H1 (cell line): ENCODE results near the gene KAT8. TPM values are rescaled to one million over a fixed set of nuclear protein-coding genes. Genes with fewer than 3 reads are reported as not detected.

Experiments
- CTCF ChIA-PET: fragments of 300-600 bp; sonication (Branson Sonifier 250); formaldehyde crosslinking; loops from one replicate; lab custom pipeline; 2021; ENCODE audit not compliant: partially characterized antibody; lab: Charles Lee
- POLR2A ChIA-PET: fragments of 300-600 bp; sonication (Branson Sonifier 250); formaldehyde crosslinking; loops from one replicate; lab custom pipeline; 2021; ENCODE audit warnings: inconsistent platforms; ENCODE audit not compliant: partially characterized antibody; lab: Charles Lee
- DNase-seq, 2 experiments: peaks; one replicate each; pipeline versions ENCODE4 v3.0.0 to v3.0.0-alpha.2; 2010 to 2022; ENCODE audit warnings: low spot score in 2 of 2, low read depth in 1 of 2, mixed read lengths in 1 of 2
- FAIRE-seq: peaks from 2 replicates; lab custom pipeline; 2011; peaks lifted over from hg19 to GRCh38; lab: Jason Lieb, UNC
- H2AFZ ChIP-seq: 2 replicates; pipeline ENCODE4 v1.8.1; 2012; ENCODE audit warnings: low read length, inconsistent platforms
- H2AK5ac ChIP-seq: 2 replicates; pipeline ENCODE4 v1.6.1; 2013; ENCODE audit warnings: low read depth, low read length
- H2BK120ac ChIP-seq: replicated peaks from 2 replicates; pipeline ENCODE3; 2013; ENCODE audit warnings: low read depth, low read length, inconsistent platforms
- H2BK12ac ChIP-seq: 2 replicates; pipeline ENCODE4 v1.6.1; 2013; ENCODE audit warnings: low read depth, low read length
- H2BK15ac ChIP-seq: 2 replicates; pipeline ENCODE4 v1.6.1; 2013; ENCODE audit warnings: low read length
- H2BK20ac ChIP-seq: 2 replicates; pipeline ENCODE4 v1.6.1; 2013; ENCODE audit warnings: low read length
- H2BK5ac ChIP-seq: 2 replicates; pipeline ENCODE4 v1.6.1; 2013; ENCODE audit warnings: low read depth, low read length
- H3K14ac ChIP-seq: 2 replicates; pipeline ENCODE4 v1.6.1; 2013; ENCODE audit warnings: inconsistent platforms; ENCODE audit not compliant: insufficient read length
- H3K18ac ChIP-seq: 2 replicates; pipeline ENCODE4 v1.6.1; 2013; ENCODE audit warnings: low read length; ENCODE audit errors: extremely low read depth
- H3K23ac ChIP-seq: 2 replicates; pipeline ENCODE4 v1.6.1; 2013; ENCODE audit warnings: inconsistent platforms; ENCODE audit not compliant: insufficient read length
- H3K23me2 ChIP-seq: 2 replicates; pipeline ENCODE4 v1.6.1; 2013; ENCODE audit warnings: low read depth, low read length
- H3K27ac ChIP-seq: 2 replicates; pipeline ENCODE4 v1.6.1; 2011; ENCODE audit warnings: low read depth, low read length, inconsistent platforms
- H3K27me3 ChIP-seq, 4 experiments: replicated peaks in 1 of 4; 1 replicate in 1 of 4; 2 replicates in 3 of 4; pipeline versions ENCODE4 v1.6.1 to v1.8.1; 2011 to 2013; ENCODE audit warnings: low read length in 3 of 4, mild to moderate bottlenecking in 3 of 4, inconsistent platforms in 2 of 4, mixed read lengths in 2 of 4, moderate library complexity in 1 of 4; ENCODE audit not compliant: control insufficient read depth in 3 of 4, insufficient read depth in 3 of 4; ENCODE audit errors: extremely low read depth in 1 of 4
- H3K36me3 ChIP-seq, 4 experiments: 2 replicates each; pipeline versions ENCODE4 v1.6.1 to v1.8.1; 2011 to 2013; ENCODE audit warnings: mild to moderate bottlenecking in 4 of 4, low read length in 3 of 4, moderate library complexity in 2 of 4, control low read depth in 1 of 4, inconsistent platforms in 1 of 4; ENCODE audit not compliant: insufficient read depth in 4 of 4, control insufficient read depth in 2 of 4
- H3K4ac ChIP-seq: replicated peaks from 2 replicates; pipeline ENCODE3; 2013; ENCODE audit warnings: low read length, low read depth, mixed read lengths, inconsistent platforms; ENCODE audit not compliant: insufficient read length
- H3K4me1 ChIP-seq, 4 experiments: replicated peaks in 1 of 4; 1 replicate in 1 of 4; 2 replicates in 3 of 4; pipeline versions ENCODE4 v1.6.1 to v1.8.1; 2011 to 2013; ENCODE audit warnings: low read length in 3 of 4, inconsistent platforms in 2 of 4, mixed read lengths in 1 of 4; ENCODE audit not compliant: insufficient read depth in 4 of 4, control insufficient read depth in 3 of 4
- H3K4me2 ChIP-seq, 2 experiments: 2 replicates each; pipeline versions ENCODE4 v1.6.1 to v1.8.1; 2011 to 2013; ENCODE audit warnings: low read depth in 2 of 2, low read length in 2 of 2, control low read depth in 1 of 2, inconsistent platforms in 1 of 2, mild to moderate bottlenecking in 1 of 2; ENCODE audit not compliant: insufficient read depth in 1 of 2
- H3K4me3 ChIP-seq, 4 experiments: fragments of 200-600, 300-600 bp in 1 of 4; sonication (generic), shearing (Covaris generic), sonication (Bioruptor Twin) in 1 of 4; 2 replicates each; pipeline versions ENCODE4 v1.5.1 to v1.8.1; 2011 to 2016; ENCODE audit warnings: low read length in 4 of 4, low read depth in 3 of 4, control low read depth in 2 of 4, inconsistent platforms in 2 of 4, mild to moderate bottlenecking in 2 of 4, mixed read lengths in 1 of 4, moderate library complexity in 1 of 4; ENCODE audit not compliant: insufficient read depth in 2 of 4; ENCODE audit errors: extremely low read depth in 1 of 4
- H3K56ac ChIP-seq: replicated peaks from 2 replicates; pipeline ENCODE3; 2013; ENCODE audit warnings: low read depth, mild to moderate bottlenecking, mixed read lengths, low read length, inconsistent platforms; ENCODE audit not compliant: insufficient read length
- H3K79me1 ChIP-seq: 2 replicates; pipeline ENCODE4 v1.6.1; 2013; ENCODE audit warnings: low read depth, low read length, control low read depth
- H3K79me2 ChIP-seq, 2 experiments: 2 replicates each; pipeline versions ENCODE4 v1.6.1 to v1.8.1; 2012 to 2013; ENCODE audit warnings: low read length in 2 of 2, mild to moderate bottlenecking in 2 of 2, inconsistent platforms in 1 of 2; ENCODE audit not compliant: insufficient read depth in 2 of 2, control insufficient read depth in 1 of 2
- H3K9ac ChIP-seq, 4 experiments: replicated peaks in 1 of 4; 1 replicate in 1 of 4; 2 replicates in 3 of 4; pipeline versions ENCODE4 v1.6.1 to v1.8.1; 2011 to 2013; ENCODE audit warnings: low read depth in 3 of 4, low read length in 3 of 4, control low read depth in 2 of 4, mild to moderate bottlenecking in 2 of 4, moderate library complexity in 2 of 4, inconsistent platforms in 1 of 4; ENCODE audit errors: extremely low read depth in 1 of 4
- H3K9me3 ChIP-seq, 2 experiments: 2 replicates each; pipeline versions ENCODE4 v1.6.1 to v1.8.1; 2012 to 2013; ENCODE audit warnings: mild to moderate bottlenecking in 2 of 2, moderate library complexity in 2 of 2, control low read depth in 1 of 2, inconsistent platforms in 1 of 2, low read depth in 1 of 2, low read length in 1 of 2, mixed read lengths in 1 of 2; ENCODE audit not compliant: insufficient read depth in 2 of 2
- H4K20me1 ChIP-seq, 2 experiments: replicated peaks in 1 of 2; 2 replicates each; pipeline versions ENCODE3 to v1.8.1; 2011 to 2013; ENCODE audit warnings: inconsistent platforms in 2 of 2, low read length in 2 of 2, mild to moderate bottlenecking in 1 of 2; ENCODE audit not compliant: insufficient read depth in 2 of 2, control insufficient read depth in 1 of 2
- H4K5ac ChIP-seq: 2 replicates; pipeline ENCODE4 v1.6.1; 2013; ENCODE audit warnings: low read length, low read depth, mixed read lengths, inconsistent platforms; ENCODE audit not compliant: insufficient read length
- H4K8ac ChIP-seq: 2 replicates; pipeline ENCODE4 v1.8.0; 2013; ENCODE audit warnings: mild to moderate bottlenecking, moderate library complexity, low read length, inconsistent platforms; ENCODE audit not compliant: insufficient read depth; ENCODE audit errors: extremely low read depth
- H4K91ac ChIP-seq: replicated peaks from 2 replicates; pipeline ENCODE3; 2013; ENCODE audit warnings: low read length, mixed read lengths, inconsistent platforms; ENCODE audit not compliant: insufficient read length
- WGBS, 2 experiments: shearing (Covaris generic) in 1 of 2; methylation state at CpG; one replicate each; pipeline versions ENCODE4 v1.1.6 to v1.1.7; 2013 to 2015; ENCODE audit warnings: low lambda C conversion rate in 2 of 2, mixed read lengths in 2 of 2, inconsistent platforms in 1 of 2, low coverage in 1 of 2, missing lambda C conversion rate in 1 of 2; ENCODE audit not compliant: insufficient replicate concordance in 2 of 2, insufficient coverage in 1 of 2, insufficient read length in 1 of 2; ENCODE audit errors: extremely low coverage in 1 of 2, missing lambda C conversion rate in 1 of 2; 5-methylcytosine and 5-hydroxymethylcytosine counted together
- polyA plus RNA-seq, 7 experiments: library from polyadenylated mRNA; depleted of rRNA in 3 of 7; stranded (reverse) in 5 of 7; unstranded in 2 of 7; fragments of >200 nt in 5 of 7; fragments of 200-250 nt in 2 of 7; gene quantifications; 1 replicate in 5 of 7; 2 replicates in 1 of 7; 4 replicates in 1 of 7; pipeline versions ENCODE4 v1.2.1 to v1.2.3, GENCODE V29; 2011 to 2013; ENCODE audit warnings: missing spikeins in 2 of 7, mixed read lengths in 2 of 7
- total RNA-seq: library from RNA; stranded (reverse); fragmentation: NEBNext Ultra II Directional; extraction: Animal tissue kit (Norgen Biotek cat#: 25700); gene quantifications from 2 replicates; pipeline ENCODE4 v1.2.1, GENCODE V29; 2021
- TF ChIP-seq, protein P1 (sequence below), 3 experiments: IDR thresholded peaks; 1 replicate in 2 of 3; 2 replicates in 1 of 3; pipeline versions ENCODE4 v1.5.1 to v1.6.1; 2011; ENCODE audit warnings: low read length in 3 of 3, mild to moderate bottlenecking in 3 of 3, inconsistent platforms in 2 of 3, low read depth in 1 of 3, moderate library complexity in 1 of 3; ENCODE audit not compliant: insufficient read depth in 1 of 3; ENCODE audit errors: control extremely low read depth in 1 of 3
- TF ChIP-seq, protein P2 (sequence below): IDR thresholded peaks from 2 replicates; pipeline ENCODE4 v1.6.1; 2012; ENCODE audit warnings: inconsistent platforms
- TF ChIP-seq, protein P3 (sequence below): IDR thresholded peaks from 2 replicates; pipeline ENCODE4 v1.6.1; 2012; ENCODE audit warnings: inconsistent platforms

The KAT8 gene
- total and polyA plus RNA-seq, 2 of the 8 experiments (the other 6 are each of a cell fraction or from before 2014, with no cell fraction given), result 52.6 to 61.6 TPM

DNA sequence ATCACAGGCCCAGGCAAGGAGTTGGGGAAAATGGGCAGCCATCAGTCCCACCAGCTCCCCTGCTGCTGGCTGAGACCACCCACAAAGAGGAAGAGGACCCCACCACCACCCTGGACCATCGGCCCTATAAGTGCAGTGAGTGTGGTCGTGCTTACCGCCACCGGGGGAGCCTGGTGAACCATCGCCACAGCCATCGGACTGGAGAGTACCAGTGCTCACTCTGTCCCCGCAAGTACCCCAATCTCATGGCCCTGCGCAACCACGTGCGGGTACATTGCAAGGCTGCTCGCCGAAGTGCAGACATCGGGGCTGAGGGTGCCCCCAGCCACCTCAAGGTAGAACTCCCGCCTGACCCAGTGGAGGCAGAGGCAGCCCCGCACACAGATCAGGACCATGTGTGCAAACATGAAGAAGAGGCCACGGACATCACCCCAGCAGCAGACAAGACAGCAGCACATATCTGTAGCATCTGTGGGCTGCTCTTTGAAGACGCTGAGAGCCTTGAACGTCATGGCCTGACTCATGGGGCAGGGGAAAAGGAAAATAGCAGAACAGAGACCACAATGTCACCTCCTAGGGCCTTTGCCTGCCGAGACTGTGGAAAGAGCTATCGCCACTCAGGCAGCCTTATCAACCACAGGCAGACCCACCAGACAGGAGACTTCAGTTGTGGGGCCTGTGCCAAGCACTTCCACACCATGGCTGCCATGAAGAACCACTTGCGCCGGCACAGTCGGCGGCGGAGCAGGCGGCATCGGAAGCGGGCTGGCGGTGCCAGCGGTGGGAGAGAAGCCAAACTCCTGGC lies 39.7 kb upstream of the KAT8 start:
- Histone ChIP-seq H2BK12ac (no peak overlapping the region), H2AK5ac (no peak overlapping the region), H3K27me3 (no peaks in the 10 kb centered on the region), H3K4me2 (no peak overlapping the region), H4K91ac (no peak overlapping the region), H3K23me2 (0 out of 2 replicates have a peak, but pooled peaks cover 3% of the 10 kb centered on the region), H4K20me1 (peaks cover 9 to 30% of the 10 kb centered on the region in 2 experiments), H2BK15ac (no peak overlapping the region), H2BK120ac (no peak overlapping the region), H3K4ac (no peak overlapping the region), H3K56ac (no peak overlapping the region), H3K23ac (no peak overlapping the region), H3K4me1 (no peaks in the 10 kb centered on the region), H2BK20ac (no peak overlapping the region), H3K4me3 (no peak overlapping the region), H3K18ac (no peak overlapping the region), H4K8ac (peak overlapping the region; percentile 46; the same call in 1 of the 2 replicates), H3K36me3 (peaks cover 5 to 48% (median 28%) of the 10 kb centered on the region in 4 experiments; a peak in 7 of 8 replicates), H3K14ac (no peak overlapping the region), H2BK5ac (no peak overlapping the region), H3K79me2 (peaks cover 0 to 40% of the 10 kb centered on the region in 2 experiments; a peak in 2 of 4 replicates), H4K5ac (no peak overlapping the region), H3K9me3 (no peaks in the 10 kb centered on the region), H3K79me1 (peaks cover 4% of the 10 kb centered on the region; the same call in 1 of the 2 replicates), H3K27ac (no peak overlapping the region), H2AFZ (no peak overlapping the region), H3K9ac (no peak overlapping the region)
- 93% methylated on average over 26 of the region's 30 CpGs; no CpG with 5 or more reads in 1 of the 2 experiments for WGBS, 2 experiments
- TF ChIP-seq, protein P1, sequence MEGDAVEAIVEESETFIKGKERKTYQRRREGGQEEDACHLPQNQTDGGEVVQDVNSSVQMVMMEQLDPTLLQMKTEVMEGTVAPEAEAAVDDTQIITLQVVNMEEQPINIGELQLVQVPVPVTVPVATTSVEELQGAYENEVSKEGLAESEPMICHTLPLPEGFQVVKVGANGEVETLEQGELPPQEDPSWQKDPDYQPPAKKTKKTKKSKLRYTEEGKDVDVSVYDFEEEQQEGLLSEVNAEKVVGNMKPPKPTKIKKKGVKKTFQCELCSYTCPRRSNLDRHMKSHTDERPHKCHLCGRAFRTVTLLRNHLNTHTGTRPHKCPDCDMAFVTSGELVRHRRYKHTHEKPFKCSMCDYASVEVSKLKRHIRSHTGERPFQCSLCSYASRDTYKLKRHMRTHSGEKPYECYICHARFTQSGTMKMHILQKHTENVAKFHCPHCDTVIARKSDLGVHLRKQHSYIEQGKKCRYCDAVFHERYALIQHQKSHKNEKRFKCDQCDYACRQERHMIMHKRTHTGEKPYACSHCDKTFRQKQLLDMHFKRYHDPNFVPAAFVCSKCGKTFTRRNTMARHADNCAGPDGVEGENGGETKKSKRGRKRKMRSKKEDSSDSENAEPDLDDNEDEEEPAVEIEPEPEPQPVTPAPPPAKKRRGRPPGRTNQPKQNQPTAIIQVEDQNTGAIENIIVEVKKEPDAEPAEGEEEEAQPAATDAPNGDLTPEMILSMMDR (IDR thresholded peaks at IDR 0.05; ENCODE audit: control extremely low read depth in 1 of 3, insufficient read depth in 1 of 3, low read depth in 1 of 3, low read length in 3 of 3), result peak in 2 of 3 experiments; percentile 30 to 34; a peak in 2 of 4 replicates
- TF ChIP-seq, protein P2, sequence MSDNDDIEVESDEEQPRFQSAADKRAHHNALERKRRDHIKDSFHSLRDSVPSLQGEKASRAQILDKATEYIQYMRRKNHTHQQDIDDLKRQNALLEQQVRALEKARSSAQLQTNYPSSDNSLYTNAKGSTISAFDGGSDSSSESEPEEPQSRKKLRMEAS, result no peak
- TF ChIP-seq, protein P3, sequence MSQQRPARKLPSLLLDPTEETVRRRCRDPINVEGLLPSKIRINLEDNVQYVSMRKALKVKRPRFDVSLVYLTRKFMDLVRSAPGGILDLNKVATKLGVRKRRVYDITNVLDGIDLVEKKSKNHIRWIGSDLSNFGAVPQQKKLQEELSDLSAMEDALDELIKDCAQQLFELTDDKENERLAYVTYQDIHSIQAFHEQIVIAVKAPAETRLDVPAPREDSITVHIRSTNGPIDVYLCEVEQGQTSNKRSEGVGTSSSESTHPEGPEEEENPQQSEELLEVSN, result no peak
- DNase-seq (no peak), FAIRE-seq (no peak)
- CTCF ChIA-PET, result interaction anchor here (0.6 to 2.1 kb wide), 7 partner anchors 9 to 92 kb away, joined by 3 to 10 read pairs (median 3); no protein-coding TSS in a partner anchor
- POLR2A ChIA-PET, result interaction anchor here (0.9 to 4.9 kb wide), 6 partner anchors 9 to 93 kb away, joined by 3 to 26 read pairs (median 4); partner anchors contain the start of genes HSD3B7 and VKORC1
